Measurements from ENCODE around the gene THUMPD1.

THUMPD1 gene

DNA sequence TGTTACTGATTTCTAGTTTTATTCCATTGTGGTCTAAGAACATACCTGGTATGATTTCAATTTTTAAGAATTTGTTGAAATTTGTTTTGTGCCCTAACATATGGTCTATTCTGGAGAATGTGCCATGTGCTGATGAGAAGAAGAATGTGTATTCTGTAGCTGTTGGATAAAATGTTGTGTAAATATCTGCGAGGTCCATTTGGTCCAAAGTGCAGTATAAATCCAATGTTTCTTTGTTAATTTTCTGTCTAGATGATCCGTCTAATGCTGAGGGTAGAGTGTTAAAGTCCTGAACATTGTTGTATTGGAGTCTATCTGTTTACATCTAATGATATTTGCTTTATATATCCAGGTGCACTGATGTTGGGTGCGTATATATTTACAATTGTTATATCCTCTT is 32.1 kb upstream of the THUMPD1 start:
- Histone ChIP-seq H2AFZ (ENCODE audit: low read depth, low read length, severe bottlenecking) (no peak overlapping the region), H3K4me3 (ENCODE audit: insufficient read depth, low read length, poor library complexity, severe bottlenecking) (no peak overlapping the region), H3K9me2 (replicated peaks; ENCODE audit: insufficient read depth, low read length) (no peaks in the 10 kb centered on the region), H4K20me1 (ENCODE audit: low read depth, low read length) (no peaks in the 10 kb centered on the region), H3K9me3 (ENCODE audit: insufficient read depth, low read length) (no peaks in the 10 kb centered on the region), H3K27ac (ENCODE audit: low read depth, low read length) (no peak overlapping the region), H3K9ac (ENCODE audit: low read length) (no peak overlapping the region), H3K4me2 (ENCODE audit: low read depth, low read length, poor library complexity, severe bottlenecking) (no peak overlapping the region), H3K36me3 (ENCODE audit: low read length) (no peaks in the 10 kb centered on the region), H3F3A (ENCODE audit: insufficient read depth) (no peaks in the 10 kb centered on the region), H3K79me2 (ENCODE audit: insufficient read depth, low read length) (no peaks in the 10 kb centered on the region), H3K27me3 (ENCODE audit: low read length) (no peaks in the 10 kb centered on the region)
- no peak for TF ChIP-seq EZH2phosphoT487 (conservative IDR thresholded peaks at IDR 0.05; ENCODE audit: low read length)
- TF ChIP-seq, protein P1, sequence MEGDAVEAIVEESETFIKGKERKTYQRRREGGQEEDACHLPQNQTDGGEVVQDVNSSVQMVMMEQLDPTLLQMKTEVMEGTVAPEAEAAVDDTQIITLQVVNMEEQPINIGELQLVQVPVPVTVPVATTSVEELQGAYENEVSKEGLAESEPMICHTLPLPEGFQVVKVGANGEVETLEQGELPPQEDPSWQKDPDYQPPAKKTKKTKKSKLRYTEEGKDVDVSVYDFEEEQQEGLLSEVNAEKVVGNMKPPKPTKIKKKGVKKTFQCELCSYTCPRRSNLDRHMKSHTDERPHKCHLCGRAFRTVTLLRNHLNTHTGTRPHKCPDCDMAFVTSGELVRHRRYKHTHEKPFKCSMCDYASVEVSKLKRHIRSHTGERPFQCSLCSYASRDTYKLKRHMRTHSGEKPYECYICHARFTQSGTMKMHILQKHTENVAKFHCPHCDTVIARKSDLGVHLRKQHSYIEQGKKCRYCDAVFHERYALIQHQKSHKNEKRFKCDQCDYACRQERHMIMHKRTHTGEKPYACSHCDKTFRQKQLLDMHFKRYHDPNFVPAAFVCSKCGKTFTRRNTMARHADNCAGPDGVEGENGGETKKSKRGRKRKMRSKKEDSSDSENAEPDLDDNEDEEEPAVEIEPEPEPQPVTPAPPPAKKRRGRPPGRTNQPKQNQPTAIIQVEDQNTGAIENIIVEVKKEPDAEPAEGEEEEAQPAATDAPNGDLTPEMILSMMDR (IDR thresholded peaks at IDR 0.05; ENCODE audit: insufficient read depth, low read length, poor library complexity, severe bottlenecking): no peak

GRCh38 chr16:20768818-20769217 is 27.2 kb upstream of the THUMPD1 start:
- Histone ChIP-seq H3K27me3 (ENCODE audit: low read length) (no peaks in the 10 kb centered on the region), H3K36me3 (ENCODE audit: low read length) (no peaks in the 10 kb centered on the region), H3K4me3 (ENCODE audit: insufficient read depth, low read length, poor library complexity, severe bottlenecking) (no peak overlapping the region), H3K9me2 (replicated peaks; ENCODE audit: insufficient read depth, low read length) (no peaks in the 10 kb centered on the region), H3F3A (ENCODE audit: insufficient read depth) (no peaks in the 10 kb centered on the region), H3K79me2 (ENCODE audit: insufficient read depth, low read length) (no peaks in the 10 kb centered on the region), H3K4me2 (ENCODE audit: low read depth, low read length, poor library complexity, severe bottlenecking) (no peak overlapping the region), H3K9ac (ENCODE audit: low read length) (no peak overlapping the region), H3K9me3 (ENCODE audit: insufficient read depth, low read length) (no peaks in the 10 kb centered on the region), H4K20me1 (ENCODE audit: low read depth, low read length) (no peaks in the 10 kb centered on the region), H2AFZ (ENCODE audit: low read depth, low read length, severe bottlenecking) (no peak overlapping the region), H3K27ac (ENCODE audit: low read depth, low read length) (no peak overlapping the region)
- TF ChIP-seq EZH2phosphoT487 (conservative IDR thresholded peaks at IDR 0.05; ENCODE audit: low read length): no peak
- TF ChIP-seq, protein P1 (IDR thresholded peaks at IDR 0.05; ENCODE audit: insufficient read depth, low read length, poor library complexity, severe bottlenecking): no peak

GRCh38 chr16:20768121-20768520 is 26.5 kb upstream of the THUMPD1 start:
- H3K79me2 ChIP-seq (ENCODE audit: insufficient read depth, low read length): no peaks in the 10 kb centered on the region
- no peak overlapping the region for H2AFZ ChIP-seq (ENCODE audit: low read depth, low read length, severe bottlenecking)

More at GRCh38 chr16:20768121-20768520, 26.5 kb upstream of the THUMPD1 start:
- no peaks in the 10 kb centered on the region for H3K27me3 ChIP-seq (ENCODE audit: low read length)
- no peak overlapping the region for H3K4me3 ChIP-seq (ENCODE audit: insufficient read depth, low read length, poor library complexity, severe bottlenecking)
- H3F3A ChIP-seq (ENCODE audit: insufficient read depth): no peaks in the 10 kb centered on the region
- TF ChIP-seq, protein P1 (IDR thresholded peaks at IDR 0.05; ENCODE audit: insufficient read depth, low read length, poor library complexity, severe bottlenecking): no peak
- H3K4me2 ChIP-seq (ENCODE audit: low read depth, low read length, poor library complexity, severe bottlenecking): no peak overlapping the region
- no peaks in the 10 kb centered on the region for H4K20me1 ChIP-seq (ENCODE audit: low read depth, low read length)
- no peak overlapping the region for H3K9ac ChIP-seq (ENCODE audit: low read length)
- H3K9me3 ChIP-seq (ENCODE audit: insufficient read depth, low read length): no peaks in the 10 kb centered on the region
- H3K9me2 ChIP-seq (replicated peaks; ENCODE audit: insufficient read depth, low read length): no peaks in the 10 kb centered on the region
- H3K36me3 ChIP-seq (ENCODE audit: low read length): no peaks in the 10 kb centered on the region
- H3K27ac ChIP-seq (ENCODE audit: low read depth, low read length): no peak overlapping the region

Measured in SU-DHL-6 (cell line).